Right kidney (tissue), 1 donor: ENCODE results near the gene GLDN.

ENCODE experiments used
- DNase-seq: peaks from one replicate; pipeline ENCODE4 v3.0.0-alpha.2; 2016

Gene GLDN

DNA sequence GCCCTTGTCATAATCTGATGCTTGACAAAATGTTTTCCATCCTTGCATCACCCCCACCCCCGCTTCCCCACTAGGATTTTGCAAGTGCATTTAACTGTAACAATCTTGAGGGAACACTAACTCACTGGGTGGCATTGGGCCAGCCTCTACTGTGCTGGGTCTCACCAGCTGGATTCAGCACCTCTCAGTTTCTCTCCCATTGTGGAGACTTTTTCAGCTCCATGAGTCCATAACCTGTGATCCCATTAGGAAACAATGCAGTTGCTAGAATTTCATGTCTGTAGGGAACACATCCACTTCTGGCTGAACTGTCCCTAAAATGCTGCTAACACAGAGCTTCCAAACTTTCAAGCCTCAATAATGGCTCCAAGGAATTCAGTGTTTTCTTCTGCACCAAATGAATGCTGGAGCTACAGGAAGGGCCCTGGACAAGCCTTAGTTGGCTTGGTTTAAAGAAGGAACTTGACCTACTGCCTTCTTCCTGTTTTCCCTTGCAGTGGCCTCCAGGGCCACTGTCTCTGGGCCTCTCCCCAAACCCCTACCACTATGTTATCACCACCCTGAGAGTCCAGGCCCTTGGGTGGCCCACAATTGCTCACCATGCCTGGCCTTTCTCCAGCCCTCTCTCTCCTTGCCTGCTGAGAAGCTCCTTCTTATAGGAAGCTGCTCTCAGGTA lies 18.7 kb upstream of the GLDN start:
- DNase-seq: no peak

DNA sequence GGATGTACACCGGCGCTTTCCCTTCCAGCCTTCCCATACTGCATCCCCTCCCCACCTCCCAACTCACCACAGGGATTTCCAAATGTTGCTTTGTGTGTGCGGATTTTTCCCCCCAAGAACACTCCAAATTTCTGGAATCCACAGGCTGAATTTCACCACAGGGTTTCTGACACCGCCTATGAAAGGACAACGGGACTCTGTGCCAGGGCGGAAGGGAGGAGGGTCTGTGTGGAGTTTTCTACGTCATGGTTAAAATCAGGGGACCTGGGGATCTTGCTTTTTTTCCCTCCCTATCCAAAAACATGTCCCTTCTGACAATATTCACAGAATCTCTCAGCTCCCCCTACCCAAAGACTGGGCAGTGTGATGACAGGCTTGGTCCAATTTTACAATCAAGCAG lies 17.7 kb upstream of the GLDN start:
- DNase-seq: no peak

DNA sequence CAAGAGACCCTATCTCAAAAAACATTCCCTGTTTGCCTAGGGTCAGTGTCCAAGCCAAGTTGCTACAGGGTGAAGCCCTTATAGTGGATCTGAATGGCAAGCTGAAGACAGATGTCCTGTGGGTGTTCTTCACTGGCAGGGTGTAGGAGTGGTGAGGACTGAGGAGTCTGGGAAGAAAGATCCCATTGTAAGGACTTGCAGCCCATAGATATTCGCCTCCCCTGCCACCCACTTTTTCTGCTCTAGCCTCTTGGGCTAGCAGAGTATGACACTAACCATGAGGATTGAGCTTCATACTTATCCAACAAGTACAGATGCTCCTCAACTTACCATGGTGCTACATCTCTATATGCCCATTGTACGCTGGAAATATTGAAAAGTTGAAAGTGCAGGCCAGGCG lies 16.3 kb upstream of the GLDN start:
- no peak for DNase-seq

DNA sequence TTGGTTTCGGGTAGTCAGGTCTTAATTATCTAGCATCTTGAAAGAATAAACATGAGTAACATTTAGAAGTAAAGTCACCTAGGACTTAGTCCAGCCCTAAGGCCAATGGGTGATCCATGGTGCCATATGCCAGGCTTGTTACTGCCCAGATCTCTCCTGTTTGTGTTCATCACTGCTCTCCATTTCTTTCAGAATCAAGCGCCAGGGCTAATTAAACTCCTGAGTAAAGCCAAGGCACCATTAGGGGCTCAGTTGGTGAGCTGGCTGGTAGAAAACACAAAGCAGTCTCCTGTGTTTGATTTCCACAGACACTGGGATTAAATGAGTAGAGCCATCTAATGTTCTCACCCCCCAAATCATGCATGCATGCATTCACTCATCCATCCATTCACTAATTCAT lies 14.4 kb upstream of the GLDN start:
- DNase-seq: no peak

DNA sequence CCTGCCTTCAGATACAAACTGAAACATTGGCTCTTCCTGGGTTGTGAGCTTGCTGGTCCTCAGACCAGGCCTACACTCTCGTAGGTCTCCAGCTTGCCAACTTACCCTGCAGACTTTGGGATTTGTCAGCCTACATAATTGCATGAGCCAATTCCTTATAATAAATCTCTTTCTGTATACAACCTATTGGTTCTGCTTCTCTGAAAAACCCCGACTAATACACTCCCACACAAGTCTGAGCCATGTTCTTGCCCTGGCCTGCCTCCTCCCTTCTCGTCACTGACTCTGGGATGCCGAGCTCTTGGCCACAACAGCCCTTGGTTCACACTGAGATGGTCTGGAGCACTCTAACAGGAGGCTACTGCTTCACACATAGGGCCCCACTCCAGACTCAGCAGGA lies 12.5 kb upstream of the GLDN start:
- no peak for DNase-seq

DNA sequence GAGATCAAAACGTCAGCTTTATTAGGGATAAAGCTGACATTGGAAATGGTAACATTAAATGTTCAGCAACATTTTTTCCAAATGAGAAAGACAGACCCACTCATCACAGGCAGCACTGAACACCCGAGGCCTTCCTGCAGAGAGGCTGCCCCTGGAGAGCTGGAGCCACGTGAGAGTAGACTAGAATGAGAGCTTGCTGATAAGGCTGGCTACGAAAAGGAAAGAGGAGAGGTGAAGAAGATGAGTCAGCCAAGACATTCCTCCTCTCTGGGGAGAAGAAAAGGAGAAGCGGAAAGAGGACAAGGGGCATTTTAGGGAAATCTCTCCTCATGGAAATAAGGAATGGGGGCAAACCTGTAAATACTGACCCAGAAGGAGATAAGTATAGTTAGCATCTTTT lies 10.3 kb upstream of the GLDN start:
- DNase-seq: no peak

DNA sequence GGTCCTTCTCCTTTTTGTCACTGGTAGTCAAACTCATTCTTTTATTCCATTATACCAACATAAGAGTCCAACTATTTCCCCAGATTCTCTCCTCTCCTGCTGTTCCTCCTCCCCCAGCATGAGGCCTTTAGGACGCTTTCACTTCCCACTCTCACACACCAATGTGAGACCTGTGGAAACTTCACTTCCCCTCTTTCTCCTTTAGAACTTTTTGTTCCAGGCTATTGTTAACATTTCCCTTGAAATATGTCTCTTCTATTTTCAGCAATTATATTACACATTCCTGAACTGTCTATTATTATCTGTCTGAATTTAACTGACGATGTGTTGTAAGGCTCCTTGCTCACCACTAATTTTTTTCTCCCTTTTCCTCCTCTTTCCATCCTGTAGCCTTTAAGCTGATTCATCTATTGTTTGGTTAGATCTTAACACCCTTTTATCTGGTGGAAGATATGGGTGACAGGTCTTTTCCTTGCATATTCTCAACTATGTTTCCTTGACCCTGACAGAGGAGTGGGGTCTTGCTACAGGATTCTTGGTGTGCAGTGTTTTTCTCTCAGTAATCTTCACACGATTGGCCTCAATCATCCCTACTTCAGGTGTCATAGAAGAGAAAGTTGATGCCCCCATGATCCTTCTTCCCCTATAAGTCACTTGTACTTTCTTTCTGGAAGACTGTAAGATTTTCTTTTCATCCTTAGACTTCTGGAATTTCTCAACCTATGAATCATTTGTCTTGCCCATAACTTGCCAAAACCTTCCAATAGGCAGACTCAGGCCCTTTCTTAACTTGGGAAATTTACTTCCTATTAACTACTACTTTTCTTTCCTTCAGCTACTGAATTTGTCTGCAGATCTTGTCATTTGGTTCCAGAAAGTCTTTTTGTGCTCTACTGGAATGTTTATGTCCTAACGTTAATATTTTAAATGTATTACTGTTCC lies 9.0 kb upstream of the GLDN start:
- no peak for DNase-seq

DNA sequence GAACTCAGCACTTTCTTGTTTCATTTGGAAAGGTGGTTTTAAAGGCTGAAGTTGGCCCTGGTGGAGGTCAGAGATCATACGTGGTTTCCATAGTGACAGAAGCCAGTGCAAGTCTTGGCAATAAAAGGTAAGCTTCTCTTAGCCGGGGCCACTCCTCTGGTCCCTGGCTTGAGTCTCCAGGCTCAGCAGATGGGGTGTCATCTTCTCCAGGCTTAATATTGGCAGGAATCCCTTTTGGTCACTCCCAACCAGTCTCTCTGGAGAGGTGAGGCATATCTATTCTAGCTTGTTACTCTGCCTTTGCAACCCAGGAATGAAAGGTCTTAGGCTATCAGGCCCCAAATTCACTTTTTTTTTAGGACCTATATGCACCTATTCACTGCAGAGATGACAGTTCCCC lies 7.9 kb upstream of the GLDN start:
- DNase-seq: no peak

DNA sequence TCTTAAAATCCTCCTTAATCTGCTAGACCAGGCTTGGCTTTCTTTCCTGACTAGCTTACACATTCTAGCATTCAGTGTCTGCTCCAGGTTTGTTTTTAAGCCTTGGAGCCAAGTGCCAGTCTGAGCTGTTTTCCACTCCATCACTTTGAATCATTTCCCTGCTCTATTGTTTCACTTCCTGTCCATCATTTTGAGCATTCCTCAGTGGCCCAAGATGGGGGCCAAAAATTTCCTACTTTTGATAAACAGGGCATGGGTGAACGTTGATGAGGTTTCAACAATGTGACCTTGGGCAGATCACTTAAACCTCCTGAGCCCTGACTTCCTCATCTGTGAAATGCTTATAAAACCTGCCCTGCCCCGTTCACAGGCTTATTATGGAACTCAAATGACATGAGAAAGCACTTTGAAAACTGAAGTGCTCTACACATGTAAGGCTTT lies 7.4 kb upstream of the GLDN start:
- DNase-seq: no peak

DNA sequence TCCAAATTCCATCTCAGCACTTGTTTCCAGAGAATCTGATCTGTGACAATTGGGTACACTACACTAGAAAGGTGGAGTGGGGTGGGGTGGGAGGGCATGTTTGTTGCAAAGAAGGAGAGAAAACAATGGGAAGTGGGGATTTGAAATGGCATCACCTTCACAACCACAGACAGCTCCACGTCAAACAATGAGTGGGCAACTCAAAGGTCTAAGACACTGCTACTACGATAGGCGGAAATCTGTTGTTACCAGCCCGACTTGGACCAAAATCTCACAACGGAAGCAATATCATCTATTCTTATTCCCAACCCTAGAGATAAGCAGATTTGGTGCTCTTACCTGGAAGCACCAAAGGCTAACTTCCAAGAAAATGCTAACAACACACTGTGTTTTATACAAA lies 6.4 kb upstream of the GLDN start:
- no peak for DNase-seq

DNA sequence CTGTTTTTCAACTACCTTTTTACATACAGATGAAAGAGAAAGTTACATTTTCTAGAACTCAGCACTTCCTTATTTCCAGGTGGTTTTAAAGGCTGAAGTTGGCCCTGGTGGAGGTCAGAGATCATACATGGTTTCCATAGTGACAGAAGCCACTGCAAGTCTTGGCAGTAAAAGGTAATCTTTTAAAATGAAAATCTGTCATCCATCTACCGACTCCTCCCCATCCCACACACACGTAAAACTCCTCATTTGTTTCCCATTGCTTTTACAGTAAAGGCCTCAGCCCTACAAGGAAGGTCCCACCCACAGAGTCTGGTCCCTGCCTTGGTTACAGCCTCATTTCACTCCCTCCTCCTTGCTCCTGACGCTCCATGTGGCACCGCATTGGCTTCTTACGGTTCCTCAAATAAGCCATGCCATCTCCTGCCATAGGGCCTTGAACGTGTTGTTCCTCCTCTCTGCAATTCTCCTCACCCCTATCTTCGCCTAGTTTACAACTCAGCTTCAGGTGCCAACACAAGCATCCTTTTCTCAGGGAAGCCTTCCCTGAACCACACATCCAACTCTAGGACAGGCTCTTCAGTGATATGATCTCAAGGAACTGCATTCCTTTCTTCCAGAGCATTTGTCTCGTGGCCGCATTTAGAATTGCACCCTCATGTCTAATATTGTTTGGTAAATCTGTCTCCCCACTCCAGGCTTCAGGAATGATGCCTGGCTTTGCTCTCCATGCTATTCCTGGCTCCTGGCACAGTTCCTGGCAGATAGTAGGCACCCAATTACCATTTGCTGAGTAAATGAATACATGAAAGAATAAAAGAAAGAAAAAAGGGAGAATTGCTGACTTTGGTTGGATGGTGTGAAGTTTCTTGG lies 5.7 kb upstream of the GLDN start:
- no peak for DNase-seq

DNA sequence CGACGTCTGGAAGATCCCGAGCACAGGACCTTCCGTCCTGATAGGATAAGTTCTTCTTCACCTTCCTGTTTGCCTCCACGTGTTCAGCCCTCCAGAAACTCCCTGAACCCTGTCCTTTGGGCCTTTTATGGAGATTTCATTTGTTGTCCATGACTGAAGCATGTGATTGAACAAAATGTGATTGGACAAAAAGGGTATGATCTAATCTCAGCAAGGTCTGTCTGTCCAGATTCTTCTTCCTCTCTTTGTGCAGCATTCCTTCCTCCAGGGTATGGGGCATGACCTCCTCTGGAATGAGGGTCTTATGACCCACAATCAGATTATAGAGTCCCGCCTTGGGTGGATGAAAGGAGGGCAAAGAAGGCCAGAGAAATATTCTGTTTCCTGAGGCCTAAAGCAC lies 3.0 kb upstream of the GLDN start, which contains the start of gene CYP19A1:
CYP19A1 (minus strand) TSS at position 101 of the 400 bp plus-strand sequence. CDS start 95,684 bp downstream, outside the sequence.
- no peak for DNase-seq

DNA sequence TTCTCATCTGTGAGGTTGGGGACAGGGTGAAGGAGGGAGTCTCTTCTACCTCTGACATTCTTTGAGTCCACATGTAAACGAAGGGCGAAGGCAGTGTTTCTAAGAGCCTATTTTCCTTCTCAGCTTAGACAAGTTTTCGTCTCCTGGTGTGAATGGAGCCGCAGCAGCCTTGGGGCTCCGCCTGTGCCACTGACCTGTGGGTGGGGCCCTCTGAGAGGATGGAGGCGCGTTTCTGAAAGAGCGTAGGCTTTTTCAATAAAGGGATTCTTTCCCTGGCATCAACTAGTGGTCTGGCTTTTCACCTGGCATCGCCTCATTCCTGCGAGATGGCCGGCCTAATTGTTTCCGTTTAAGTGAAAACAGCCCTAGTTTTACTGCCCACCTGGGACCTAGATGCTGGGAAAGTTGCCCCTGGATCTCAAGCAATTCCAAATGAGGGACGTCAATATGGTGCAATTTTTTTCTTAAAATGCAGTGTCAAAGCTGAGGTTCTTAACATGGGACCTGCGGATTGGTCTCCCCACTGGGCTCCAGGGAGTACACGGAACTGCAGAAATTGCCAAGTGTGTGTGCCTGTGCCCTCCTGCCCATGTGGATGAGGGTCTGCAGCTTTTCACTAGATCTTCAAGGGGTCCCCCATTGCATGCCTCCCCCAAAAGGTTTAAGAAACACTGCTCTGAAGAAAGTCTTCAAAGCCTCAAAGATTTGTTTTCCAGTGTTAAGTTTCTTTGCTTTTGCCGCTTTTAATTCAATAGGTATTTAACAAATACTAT lies 958 bp downstream of the GLDN start:
- no peak for DNase-seq

DNA sequence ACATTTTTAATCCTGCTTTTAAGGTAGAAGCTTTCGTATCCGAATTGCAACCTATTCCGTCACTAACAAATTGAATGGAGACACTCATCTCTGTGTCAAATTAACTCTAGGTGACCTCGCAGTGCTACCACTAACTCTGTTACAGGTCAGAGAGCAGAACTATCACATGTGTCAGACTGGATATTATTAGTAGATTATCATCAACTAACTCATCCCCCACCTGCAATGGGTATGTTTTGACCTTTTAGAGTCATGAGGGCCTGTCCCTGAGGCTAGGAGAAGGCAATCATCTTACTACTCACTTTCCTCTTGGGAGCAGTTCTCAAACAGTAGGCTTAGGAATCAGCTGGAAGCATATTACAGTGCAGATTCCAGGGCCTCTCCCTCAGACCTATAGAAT lies 2.0 kb downstream of the GLDN start:
- no peak for DNase-seq

DNA sequence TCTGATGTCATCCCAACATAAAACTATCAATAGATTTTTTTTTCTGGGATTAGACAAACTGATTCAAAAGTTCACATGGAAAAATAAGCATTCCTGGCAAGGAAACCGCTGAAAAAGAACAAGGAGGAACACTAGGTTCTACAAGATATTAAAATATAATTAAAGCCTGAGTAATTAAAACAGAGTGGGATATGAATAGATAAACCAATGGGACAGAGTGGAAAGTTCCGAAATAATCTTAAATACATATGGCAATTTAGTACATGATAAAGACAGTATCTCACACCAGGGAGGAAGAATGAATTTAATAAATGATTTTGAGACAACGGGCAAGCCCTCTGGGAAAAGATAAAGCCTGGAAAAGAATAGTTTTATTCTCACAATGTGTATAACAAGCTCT lies 4.7 kb downstream of the GLDN start:
- no peak for DNase-seq

DNA sequence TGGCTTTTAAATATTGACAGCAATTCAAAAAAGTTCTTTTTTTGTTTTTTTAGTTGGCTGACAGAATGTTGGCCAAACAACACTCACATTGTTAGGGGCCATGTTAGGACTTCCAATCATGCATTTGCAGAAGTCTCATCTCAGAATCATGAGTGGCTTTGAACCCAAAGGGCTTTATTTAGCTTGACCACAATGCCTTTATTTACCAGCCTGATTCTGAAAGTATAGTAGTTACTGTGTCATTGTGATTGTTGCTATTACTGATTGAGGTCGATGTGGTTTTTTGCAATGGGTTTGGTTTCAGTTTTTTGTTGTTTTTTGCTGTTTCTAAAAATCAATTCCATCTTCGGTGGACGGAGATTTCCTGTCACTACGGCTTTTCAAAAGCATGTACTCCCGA lies 7.2 kb downstream of the GLDN start:
- DNase-seq: no peak

DNA sequence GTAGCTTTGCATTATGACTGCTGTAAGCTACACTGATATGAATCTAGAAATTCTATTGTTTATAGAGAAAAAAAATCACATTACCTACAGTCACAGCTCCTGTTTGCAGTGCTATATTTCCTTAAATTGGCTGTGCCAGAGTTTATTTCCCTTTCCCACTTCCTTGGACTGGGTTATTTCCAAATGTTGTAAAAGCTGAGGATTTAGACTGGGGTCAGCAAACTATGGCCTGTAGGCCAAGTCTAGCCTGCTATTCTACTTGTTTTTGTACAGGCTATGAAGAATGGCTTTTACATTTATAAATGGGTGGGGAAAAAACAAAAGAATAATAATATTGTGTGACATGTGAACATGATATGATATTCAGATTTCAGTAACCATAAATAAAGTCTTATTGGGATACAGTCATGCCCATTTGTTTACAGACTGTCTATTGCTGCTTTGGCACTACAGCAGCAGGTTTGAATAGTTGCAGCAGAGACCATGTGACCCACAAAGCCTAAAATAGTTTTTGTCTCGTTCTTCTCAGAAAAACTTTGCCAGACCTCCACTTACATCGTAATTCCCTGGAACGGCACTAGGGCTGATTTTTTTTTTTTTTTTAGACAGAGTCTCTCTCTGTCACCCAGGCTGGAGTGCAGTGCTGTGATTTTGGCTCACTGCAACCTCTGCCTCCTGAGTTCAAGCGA lies 7.8 kb downstream of the GLDN start:
- no peak for DNase-seq

DNA sequence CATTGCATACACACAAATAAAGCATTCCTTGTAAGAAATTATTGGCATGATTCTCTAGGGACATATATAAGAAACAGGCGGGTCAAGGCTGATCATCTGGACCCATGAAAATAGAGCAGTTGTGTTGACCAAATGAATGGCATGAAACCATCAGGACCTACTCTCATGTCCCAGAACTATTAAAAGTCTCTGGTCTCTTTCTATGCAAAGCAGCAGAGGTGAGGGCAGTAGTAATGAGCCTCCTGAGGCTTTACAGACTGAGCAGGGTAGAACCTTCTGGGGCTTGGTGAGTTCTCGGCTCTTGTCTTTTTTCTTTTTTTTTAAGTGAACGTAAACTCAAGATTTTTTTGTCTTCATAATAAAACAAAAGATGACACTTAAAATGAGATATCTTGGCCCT lies 9.3 kb downstream of the GLDN start:
- no peak for DNase-seq

DNA sequence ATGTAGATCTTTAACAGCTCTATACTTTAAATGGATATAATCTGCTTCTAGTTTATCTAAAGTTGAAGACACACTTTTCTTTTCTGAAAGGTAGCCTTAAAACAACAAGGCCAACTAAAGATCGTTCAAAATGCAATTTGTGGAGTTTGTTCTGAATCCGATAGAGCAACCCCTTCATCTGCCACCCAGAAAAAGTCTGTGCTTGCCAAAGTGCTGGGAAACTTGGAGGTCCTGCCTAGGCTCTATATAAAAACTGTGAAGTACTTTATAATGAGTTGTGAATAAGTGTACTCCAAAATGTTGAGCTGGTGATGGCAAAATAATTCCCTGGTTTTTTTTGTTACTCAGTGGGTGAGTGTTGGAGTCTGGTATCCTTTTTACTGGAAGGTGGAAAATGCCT lies 12.5 kb downstream of the GLDN start:
- no peak for DNase-seq

DNA sequence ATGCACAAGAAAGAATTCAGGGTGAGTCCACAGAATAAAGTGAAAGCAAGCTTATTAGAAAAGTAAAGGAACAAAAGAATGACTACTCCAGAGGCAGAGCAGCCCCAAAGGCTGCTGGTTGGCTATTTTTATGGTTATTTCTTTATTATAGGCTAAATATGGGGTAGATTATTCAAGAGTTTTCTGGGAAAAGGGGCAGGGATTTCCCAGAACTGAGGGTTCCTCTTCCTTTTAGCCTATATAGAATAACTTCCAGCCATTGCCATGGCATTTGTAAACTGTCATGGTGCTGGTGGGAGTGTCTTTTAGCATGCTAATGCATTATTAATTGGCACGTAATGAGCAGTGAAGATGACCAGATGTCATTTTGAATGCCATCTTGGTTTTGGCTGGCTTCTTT lies 13.6 kb downstream of the GLDN start:
- no peak for DNase-seq

DNA sequence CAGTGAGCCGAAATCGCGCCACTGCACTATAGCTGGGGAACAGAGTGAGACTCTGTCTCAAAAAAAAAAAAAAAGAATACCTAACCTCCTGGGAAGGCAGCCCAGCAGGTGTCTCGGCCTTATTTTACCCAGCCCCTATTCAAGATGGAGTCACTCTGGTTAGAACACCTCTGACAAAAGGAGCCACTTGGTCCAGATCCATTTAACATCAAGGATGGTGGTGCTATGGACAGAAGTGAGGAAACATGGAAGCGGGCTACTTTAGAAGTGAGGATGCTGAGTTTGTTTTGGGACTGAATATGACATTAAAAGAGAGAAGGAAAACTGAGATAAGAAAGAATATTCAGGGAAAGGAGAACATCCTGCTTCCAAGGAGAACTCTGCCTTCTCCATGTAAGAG lies 14.7 kb downstream of the GLDN start:
- no peak for DNase-seq
